ENCODE measurements around the gene RICTOR. TPM values are rescaled to one million over a fixed set of nuclear protein-coding genes. Genes with fewer than 3 reads are reported as not detected.

The RICTOR gene
- total and polyA plus RNA-seq, 2 of the 4 experiments (the other 2 are of a cell fraction): 4.1 to 35.7 TPM

- TF ChIP-seq RAD21 (IDR thresholded peaks at IDR 0.05; ENCODE audit: low read length): no peak
These were observed 17.9 kb upstream of the RICTOR start (continued) for GRCh38 chr5:39091940-39092580.

GRCh38 chr5:39083968-39084367, 9.8 kb upstream of the RICTOR start:
- H3K18ac ChIP-seq (ENCODE audit: low read depth, low read length): no peak overlapping the region
- in situ Hi-C loops (cut with MboI; ENCODE audit: low sequenced_read_pairs): no loop called here
- H3K9me1 ChIP-seq (ENCODE audit: insufficient read depth, low read length): no peaks in the 10 kb centered on the region
- POLR2A ChIA-PET (ENCODE audit: unreplicated experiment): no interaction called here
- H4K5ac ChIP-seq (ENCODE audit: low read depth, low read length): no peak overlapping the region
- no peaks in the 10 kb centered on the region for H3K27me3 ChIP-seq (ENCODE audit: control insufficient read depth, insufficient read depth, low read length)
- H3K56ac ChIP-seq (ENCODE audit: extremely low read depth, insufficient read depth, low read length): no peak overlapping the region
- no peaks in the 10 kb centered on the region for H3K9me3 ChIP-seq (ENCODE audit: control insufficient read depth, insufficient read depth, low read length)
- BruUV-seq (replicated peaks): no TSS peak
- no peak overlapping the region for H2AK9ac ChIP-seq (replicated peaks; ENCODE audit: low read depth, low read length, poor library complexity)
- no peak overlapping the region for H3K23ac ChIP-seq (ENCODE audit: low read depth, low read length)
- no peaks in the 10 kb centered on the region for H3K36me3 ChIP-seq (ENCODE audit: control insufficient read depth, insufficient read depth, low read length)
- no peak overlapping the region for H2BK15ac ChIP-seq (ENCODE audit: low read depth, low read length)
- no peak overlapping the region for H3K14ac ChIP-seq (replicated peaks; ENCODE audit: low read depth, low read length)
- H3K27ac ChIP-seq (ENCODE audit: insufficient read depth, low read length): no peak overlapping the region
- intact Hi-C loops (cut with micrococcal nuclease): no loop called here
- no peak overlapping the region for H2AFZ ChIP-seq (replicated peaks; ENCODE audit: low read length, poor library complexity)
- no peak overlapping the region for H2BK5ac ChIP-seq (ENCODE audit: low read depth, low read length, poor library complexity, severe bottlenecking)
- no peak overlapping the region for H3K4me2 ChIP-seq (ENCODE audit: low read depth, low read length)
- ATAC-seq (ENCODE audit: low read depth): no peak
- no peak overlapping the region for H2BK20ac ChIP-seq (ENCODE audit: low read depth, low read length)
- H3K4ac ChIP-seq (ENCODE audit: low read depth, low read length): no peak overlapping the region
- CTCF ChIA-PET: interaction anchor here (0.6 kb wide), 1 partner anchor 9 kb away, joined by 5 read pairs; no protein-coding TSS in a partner anchor
- no peak overlapping the region for H4K8ac ChIP-seq (ENCODE audit: low read depth in 2 of 2, low read length in 2 of 2)
- no peak for DNase-seq
- no peak overlapping the region for H2BK120ac ChIP-seq (ENCODE audit: low read depth, low read length)
- H3K4me1 ChIP-seq (ENCODE audit: control insufficient read depth, insufficient read depth, low read length): no peaks in the 10 kb centered on the region
- no peak for TF ChIP-seq NFE2L2 (IDR thresholded peaks at IDR 0.05; ENCODE audit: low read depth, low read length)
- TF ChIP-seq SMC3 (IDR thresholded peaks at IDR 0.05; ENCODE audit: low read depth, low read length): no peak
- no peak for TF ChIP-seq MAZ (IDR thresholded peaks at IDR 0.05; ENCODE audit: borderline replicate concordance, low read depth, low read length)
- no peak for TF ChIP-seq MXI1 (IDR thresholded peaks at IDR 0.05; ENCODE audit: borderline replicate concordance, low read depth, low read length)
- TF ChIP-seq RFX5 (IDR thresholded peaks at IDR 0.05; ENCODE audit: low read depth, low read length): no peak
- no peak for TF ChIP-seq CTCF (conservative IDR thresholded peaks at IDR 0.05; ENCODE audit: low read depth, low read length)
- TF ChIP-seq RCOR1 (IDR thresholded peaks at IDR 0.05; ENCODE audit: insufficient replicate concordance, low read length): no peak
- TF ChIP-seq MAFK (IDR thresholded peaks at IDR 0.05; ENCODE audit: low read depth, low read length): no peak
- TF ChIP-seq FOS (IDR thresholded peaks at IDR 0.05; ENCODE audit: low read depth, low read length): no peak
- no peak for TF ChIP-seq POLR2A (IDR thresholded peaks at IDR 0.05; ENCODE audit: low read depth, low read length)
- TF ChIP-seq CHD1 (IDR thresholded peaks at IDR 0.05; ENCODE audit: low read depth, low read length): no peak
- no peak for TF ChIP-seq RAD21 (IDR thresholded peaks at IDR 0.05; ENCODE audit: low read length)
- TF ChIP-seq CEBPB (IDR thresholded peaks at IDR 0.05; ENCODE audit: low read depth, low read length): no peak
- H4K20me1 ChIP-seq (ENCODE audit: insufficient read depth, low read length): no peaks in the 10 kb centered on the region
- no peak overlapping the region for H4K91ac ChIP-seq (ENCODE audit: insufficient read depth, low read depth, low read length)
- no peak overlapping the region for H3K4me3 ChIP-seq (ENCODE audit: insufficient read depth, low read depth, low read length)
- no peak overlapping the region for H3K9ac ChIP-seq (ENCODE audit: low read depth, low read length)
- H2AK5ac ChIP-seq (ENCODE audit: low read depth, low read length): no peak overlapping the region
- dilution Hi-C loops (cut with HindIII; ENCODE audit: low sequenced_read_pairs, unreplicated experiment): no loop called here
- WGBS, 2 experiments (ENCODE audit: extremely low coverage in 2 of 2, insufficient read length in 1 of 2): no CpG with 5 or more reads among the region's 1 CpG
- H3K79me1 ChIP-seq (ENCODE audit: low read depth in 1 of 2, low read length in 2 of 2): no peaks in the 10 kb centered on the region
